Calu3 (cell line): ENCODE data around the gene NSD1. TPM values are rescaled to one million over a fixed set of nuclear protein-coding genes. Genes with fewer than 3 reads are reported as not detected.

Experiments
- BruUV-seq: library from RNA; stranded (reverse); fragments of 400-500 nt; replicated peaks from 2 replicates; lab custom pipeline; 2021; lab: Mats Ljungman, UMichigan
- CTCF ChIA-PET: fragments of 300-600 bp; sonication (Branson Sonifier 250); formaldehyde crosslinking; loops from one replicate; lab custom pipeline; 2022; ENCODE audit warnings: antibody characterized with exemption; lab: Charles Lee
- DNase-seq: peaks from one replicate; pipeline ENCODE4 v3.0.0; 2022
- H3K27ac Mint-ChIP-seq: one replicate; pipeline ENCODE4 v1.8.0; 2022; ENCODE audit warnings: mixed read lengths; ENCODE audit not compliant: unreplicated experiment
- H3K27me3 Mint-ChIP-seq: one replicate; pipeline ENCODE4 v1.8.0; 2022; ENCODE audit warnings: mixed read lengths; ENCODE audit not compliant: unreplicated experiment
- H3K36me3 Mint-ChIP-seq: one replicate; pipeline ENCODE4 v1.8.0; 2022; ENCODE audit warnings: mild to moderate bottlenecking, moderate library complexity, mixed read lengths; ENCODE audit not compliant: insufficient read depth, unreplicated experiment
- H3K4me1 Mint-ChIP-seq: one replicate; pipeline ENCODE4 v1.8.0; 2022; ENCODE audit warnings: mild to moderate bottlenecking, low read depth, mixed read lengths; ENCODE audit not compliant: unreplicated experiment
- H3K4me3 Mint-ChIP-seq: one replicate; pipeline ENCODE4 v1.8.0; 2022; ENCODE audit warnings: mild to moderate bottlenecking, low read depth, moderate library complexity, mixed read lengths; ENCODE audit not compliant: unreplicated experiment
- H3K9me3 Mint-ChIP-seq: one replicate; pipeline ENCODE4 v1.8.0; 2022; ENCODE audit warnings: low read depth, mixed read lengths; ENCODE audit not compliant: unreplicated experiment
- CTCF ChIP-seq: fragments of 200-600 bp; IDR thresholded peaks from one replicate; pipeline ENCODE4 v1.8.0; 2022; ENCODE audit warnings: antibody characterized with exemption; ENCODE audit not compliant: unreplicated experiment
- intact Hi-C: fragments of 100-400 bp; cut with micrococcal nuclease; formaldehyde crosslinking; loops from one replicate; pipeline ENCODE4 v1.10.0; 2022; ENCODE audit not compliant: unreplicated experiment
- total RNA-seq: library from RNA; stranded (reverse); gene quantifications from 2 replicates; pipeline ENCODE4 v1.2.3, GENCODE V29; 2022

The NSD1 gene
- total RNA-seq, 1 experiment from 2014 or later: 61.4 TPM

GRCh38 chr5:177124486-177124991 lies 9.0 kb upstream of the NSD1 start:
- Mint-ChIP-seq H3K27ac (no peak overlapping the region), H3K4me1 (peaks cover 7% of the 10 kb centered on the region), H3K36me3 (no peaks in the 10 kb centered on the region), H3K9me3 (peaks cover 6% of the 10 kb centered on the region), H3K4me3 (no peak overlapping the region), H3K27me3 (peaks cover 13% of the 10 kb centered on the region)
- no TSS peak for BruUV-seq
- intact Hi-C loops: no loop called here
- no peak for DNase-seq
- CTCF ChIA-PET: no interaction called here
- TF ChIP-seq CTCF: no peak

DNA sequence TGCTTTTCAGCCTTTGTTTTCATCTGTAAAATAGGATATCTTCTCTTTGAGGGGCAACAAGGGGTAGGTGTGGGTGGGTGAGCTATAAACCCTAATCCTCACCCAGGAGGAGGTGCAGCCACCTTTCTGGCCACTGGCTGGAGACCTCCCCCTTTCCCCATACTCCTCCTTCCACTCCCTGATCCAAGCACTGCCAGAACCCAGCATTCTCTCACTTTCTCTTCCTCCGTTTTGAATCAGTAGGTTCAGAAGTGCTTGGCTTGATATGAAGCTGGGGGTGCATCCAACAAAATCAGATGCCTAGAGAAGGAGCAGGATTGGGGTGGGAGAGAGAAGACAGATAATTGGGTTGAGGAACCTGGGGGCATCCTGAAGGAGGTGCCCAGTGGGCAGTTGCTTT lies 6.8 kb upstream of the NSD1 start:
- BruUV-seq: no TSS peak
- Mint-ChIP-seq H3K36me3 (no peaks in the 10 kb centered on the region), H3K4me1 (peaks cover 7% of the 10 kb centered on the region), H3K9me3 (peaks cover 6% of the 10 kb centered on the region), H3K4me3 (no peak overlapping the region), H3K27me3 (peaks cover 13% of the 10 kb centered on the region), H3K27ac (no peak overlapping the region)
- CTCF ChIA-PET: interaction anchor here (1.3 to 1.4 kb wide), 2 partner anchors 13 to 329 kb away, joined by 3 to 4 read pairs; no protein-coding TSS in a partner anchor
- no peak for TF ChIP-seq CTCF
- no peak for DNase-seq
- intact Hi-C loops: no loop called here

GRCh38 chr5:177128551-177128981 lies 5.0 kb upstream of the NSD1 start:
- intact Hi-C loops: no loop called here
- Mint-ChIP-seq H3K9me3 (no peaks in the 10 kb centered on the region), H3K4me1 (peaks cover 7% of the 10 kb centered on the region), H3K36me3 (peaks cover under 1% of the 10 kb centered on the region), H3K27ac (no peak overlapping the region), H3K4me3 (no peak overlapping the region), H3K27me3 (no peaks in the 10 kb centered on the region)
- BruUV-seq: no TSS peak
- no peak for DNase-seq
- CTCF ChIA-PET: interaction anchor here (0.6 kb wide), 1 partner anchor 181 kb away, joined by 3 read pairs; no protein-coding TSS in a partner anchor
- TF ChIP-seq CTCF: no peak

GRCh38 chr5:177130211-177131018 lies 3.2 kb upstream of the NSD1 start:
- peaks cover 17% of the 10 kb centered on the region for H3K4me1 Mint-ChIP-seq
- intact Hi-C loops: no loop called here
- BruUV-seq: no TSS peak
- H3K27ac Mint-ChIP-seq: no peak overlapping the region
- no peaks in the 10 kb centered on the region for H3K9me3 Mint-ChIP-seq
- peaks cover 19% of the 10 kb centered on the region for H3K36me3 Mint-ChIP-seq
- no peak overlapping the region for H3K4me3 Mint-ChIP-seq
- TF ChIP-seq CTCF: no peak
- no peak for DNase-seq
- H3K27me3 Mint-ChIP-seq: no peaks in the 10 kb centered on the region
- CTCF ChIA-PET: no interaction called here
